HL-60 (cell line): ENCODE measurements around the gene CD209.

ENCODE experiments used
- DNase-seq, 2 experiments: peaks; one replicate each; pipeline ENCODE4 v3.0.0-alpha.2; 2010 to 2020; ENCODE audit warnings: low read depth in 1 of 2, low spot score in 1 of 2
- H3K27ac ChIP-seq: fragments of 250-450 bp; sonication (Bioruptor Pico); replicated peaks from 2 replicates; pipeline ENCODE4 v1.5.1; 2020; ENCODE audit warnings: mild to moderate bottlenecking, moderate library complexity
- H3K27me3 ChIP-seq: fragments of 250-450 bp; sonication (Bioruptor Pico); 2 replicates; pipeline ENCODE4 v1.5.1; 2021; ENCODE audit warnings: mild to moderate bottlenecking, moderate library complexity; ENCODE audit not compliant: insufficient read depth, poor library complexity, severe bottlenecking
- H3K4me3 ChIP-seq: replicated peaks from 2 replicates; pipeline ENCODE4 v1.5.1; 2011; ENCODE audit warnings: mild to moderate bottlenecking, control low read depth, low read length; ENCODE audit not compliant: insufficient read depth
- CTCF ChIP-seq: IDR thresholded peaks from one replicate; pipeline ENCODE4 v1.5.1; 2011; ENCODE audit warnings: low read length, control low read depth, inconsistent platforms; ENCODE audit not compliant: insufficient read depth
- GABPA ChIP-seq: IDR thresholded peaks from 2 replicates; pipeline ENCODE4 v1.6.1; 2012; ENCODE audit warnings: low read depth
- POLR2AphosphoS5 ChIP-seq: IDR thresholded peaks from 2 replicates; pipeline ENCODE4 v1.6.1; 2012; ENCODE audit warnings: low read depth
- REST ChIP-seq: IDR thresholded peaks from 2 replicates; pipeline ENCODE4 v1.6.1; 2012; ENCODE audit warnings: low read depth; ENCODE audit not compliant: insufficient replicate concordance
- SPI1 ChIP-seq: IDR thresholded peaks from 2 replicates; pipeline ENCODE4 v1.6.1; 2012; ENCODE audit warnings: low read depth, mild to moderate bottlenecking, borderline replicate concordance

CD209 gene

DNA sequence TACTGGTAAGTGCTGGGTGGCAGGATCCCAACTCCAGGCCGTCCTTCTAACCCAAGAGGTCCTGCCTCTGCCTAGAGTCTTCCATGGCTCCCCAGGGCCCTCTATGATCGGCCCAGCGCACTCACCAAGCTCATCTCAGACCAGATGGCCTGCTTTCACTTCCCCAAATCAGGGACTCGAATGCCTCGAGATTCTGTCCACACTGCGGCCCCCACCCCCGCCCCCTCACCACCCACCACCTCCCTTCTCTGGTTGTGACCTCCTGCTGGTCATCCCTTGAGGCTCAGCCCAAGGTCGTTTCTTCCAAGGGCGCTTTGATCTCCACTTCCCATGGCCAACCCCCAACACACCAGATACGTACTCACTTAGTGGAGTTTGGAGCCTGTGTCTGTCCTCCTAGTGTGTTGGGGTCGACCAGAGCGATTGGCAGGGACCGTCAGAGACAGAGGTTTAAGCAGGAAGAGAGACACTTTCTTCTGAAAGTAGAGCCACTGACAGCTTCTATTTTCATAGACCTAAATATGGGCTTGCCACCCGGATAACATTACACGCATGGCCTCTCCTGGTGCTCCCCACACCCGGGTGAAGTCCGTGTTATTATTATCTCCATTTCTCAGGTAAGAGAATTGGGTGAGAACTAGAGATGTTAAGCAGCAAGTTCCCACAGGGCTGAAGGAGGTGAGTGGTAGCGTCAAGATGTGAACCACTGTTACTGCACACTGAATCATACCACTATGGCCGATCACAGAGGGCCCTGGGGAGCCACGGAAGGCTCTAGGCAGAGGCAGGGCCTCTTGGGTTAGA is 45.5 kb downstream of the CD209 start, which contains the start of gene FCER2:
FCER2 (minus strand) TSS at position 478 of the 804 bp plus-strand sequence. CDS start 2,371 bp downstream, outside the sequence.
- Histone ChIP-seq H3K27me3 (no peaks in the 10 kb centered on the region), H3K27ac (no peak within 1 kb of the TSS), H3K4me3 (no peak within 1 kb of the TSS)
- TF ChIP-seq GABPA (no peak), SPI1 (no peak), CTCF (no peak), REST (no peak), POLR2AphosphoS5 (no peak)
- DNase-seq = no peak

GRCh38 chr19:7701049-7701653 is 46.2 kb downstream of the CD209 start:
- Histone ChIP-seq H3K4me3 (no peak overlapping the region), H3K27ac (no peak overlapping the region), H3K27me3 (no peaks in the 10 kb centered on the region)
- no peak for DNase-seq
- TF ChIP-seq SPI1 (no peak), REST (no peak), POLR2AphosphoS5 (no peak), GABPA (no peak), CTCF (no peak)

DNA sequence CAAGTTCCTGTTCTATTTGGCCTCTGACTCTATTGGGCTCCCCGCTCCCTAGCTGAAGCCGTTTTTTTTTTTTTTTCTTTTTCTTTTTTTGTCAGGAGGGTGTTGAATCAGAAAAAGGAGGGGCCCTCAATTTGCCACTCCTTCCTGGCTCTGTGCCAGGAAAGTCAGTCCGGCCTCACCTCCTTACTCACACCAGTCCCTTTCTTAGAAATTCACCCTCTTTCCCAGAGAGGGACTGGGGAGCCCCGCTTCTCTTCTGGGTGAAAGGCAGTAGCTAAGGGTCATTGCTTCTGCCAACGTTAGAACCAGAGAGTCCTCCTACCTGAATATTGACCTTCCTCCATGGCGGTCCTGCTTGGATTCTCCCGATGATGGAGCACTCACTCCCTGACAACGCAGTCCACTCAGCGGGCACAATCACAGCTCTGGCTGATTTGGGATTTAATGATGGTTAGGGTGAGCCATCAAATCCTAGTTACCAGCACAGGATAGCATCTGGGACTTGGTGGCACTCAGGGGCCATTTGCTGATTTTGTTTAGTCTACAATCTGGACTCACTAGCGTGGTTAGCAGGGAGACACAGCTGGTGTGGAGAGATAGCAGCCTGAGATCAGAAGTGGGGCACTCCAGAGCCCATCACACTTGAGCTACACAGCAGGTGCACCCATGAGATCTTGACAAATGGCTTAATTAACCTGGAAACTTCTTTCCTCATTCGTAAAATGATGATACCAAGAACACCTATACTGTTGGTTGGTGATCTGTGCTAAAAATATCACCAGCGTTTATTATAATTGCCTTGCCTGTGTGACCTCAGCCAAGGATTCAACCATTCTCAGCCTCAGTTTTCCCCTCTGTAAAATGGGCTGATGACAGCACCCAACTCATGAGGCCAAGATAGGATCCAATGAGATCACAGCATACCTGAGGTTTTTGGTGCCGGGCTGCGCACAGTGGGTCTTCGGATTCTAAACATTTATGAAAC is 47.6 kb downstream of the CD209 start:
- DNase-seq = no peak
- TF ChIP-seq GABPA = no peak
- H3K4me3 ChIP-seq = peak overlapping the region; percentile 43
- no peak overlapping the region for H3K27ac ChIP-seq
- no peaks in the 10 kb centered on the region for H3K27me3 ChIP-seq

DNA sequence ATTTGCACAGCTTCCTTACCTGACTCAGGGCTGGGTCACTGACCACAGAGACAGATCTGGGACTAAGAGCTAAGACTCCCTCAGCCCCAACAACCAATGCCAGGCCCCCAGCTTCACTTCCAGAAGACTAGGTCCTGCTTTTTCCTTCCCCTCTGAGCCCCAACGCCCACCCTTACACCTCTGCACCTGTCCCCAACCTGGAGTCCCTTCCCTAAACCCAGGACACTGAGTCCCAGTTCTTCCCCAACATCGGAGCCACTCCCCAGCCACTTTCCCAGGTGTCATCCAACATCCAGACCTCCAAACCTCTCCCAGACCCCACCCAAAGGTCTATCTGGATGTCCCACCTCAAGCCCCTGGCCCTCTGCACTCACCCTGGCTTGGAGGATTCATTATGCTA is 48.3 kb downstream of the CD209 start:
- no peaks in the 10 kb centered on the region for H3K27me3 ChIP-seq
- H3K27ac ChIP-seq = no peak overlapping the region
- H3K4me3 ChIP-seq = peak overlapping the region; percentile 43
- DNase-seq = no peak
- TF ChIP-seq CTCF = no peak
- no peak for TF ChIP-seq GABPA
- TF ChIP-seq SPI1 = no peak
- no peak for TF ChIP-seq POLR2AphosphoS5
- TF ChIP-seq REST = no peak
